Ectodermal cell (in vitro differentiated cells): ENCODE measurements around the gene KLHDC4. TPM values are rescaled to one million over a fixed set of nuclear protein-coding genes. Genes with fewer than 3 reads are reported as not detected.
"Not testable (repeated sequence)": the region's sequence is repeated elsewhere in the genome, so short reads cannot be mapped to it uniquely, and the experiment has no call there.

Experiments used
- H3K27ac ChIP-seq: 2 replicates; pipeline ENCODE4 v1.7.0; 2013; ENCODE audit warnings: mild to moderate bottlenecking, low read depth, low read length; ENCODE audit not compliant: insufficient read depth, poor library complexity, severe bottlenecking
- H3K27me3 ChIP-seq: 2 replicates; pipeline ENCODE4 v1.7.0; 2013; ENCODE audit warnings: mild to moderate bottlenecking, low read length; ENCODE audit not compliant: insufficient read depth, control insufficient read depth, poor library complexity, severe bottlenecking
- H3K36me3 ChIP-seq: one replicate; pipeline ENCODE4 v1.7.0; 2013; ENCODE audit warnings: low read length; ENCODE audit not compliant: control insufficient read depth, insufficient read depth
- H3K4me1 ChIP-seq: one replicate; pipeline ENCODE4 v1.7.0; 2013; ENCODE audit warnings: low read length; ENCODE audit not compliant: control insufficient read depth, insufficient read depth
- H3K4me3 ChIP-seq: 2 replicates; pipeline ENCODE4 v1.7.0; 2013; ENCODE audit warnings: low read depth, low read length, control low read depth; ENCODE audit not compliant: insufficient read depth
- H3K9me3 ChIP-seq: 2 replicates; pipeline ENCODE4 v1.7.0; 2013; ENCODE audit warnings: mild to moderate bottlenecking, low read length, moderate library complexity; ENCODE audit not compliant: control insufficient read depth
- WGBS, 2 experiments: methylation state at CpG; one replicate each; pipeline ENCODE4 v1.1.7; 2013; ENCODE audit warnings: missing lambda C conversion rate in 2 of 2; 5-methylcytosine and 5-hydroxymethylcytosine counted together
- polyA plus RNA-seq, 4 experiments: library from polyadenylated mRNA; stranded (reverse); fragments of 50-300 nt; gene quantifications; one replicate each; pipeline ENCODE4 v1.2.3, GENCODE V29; 2013

The KLHDC4 gene
- 47.3 TPM for polyA plus RNA-seq (2013, experiment 1 of 4)
- 42.0 TPM for polyA plus RNA-seq (2013, experiment 2 of 4)
- 24.0 TPM for polyA plus RNA-seq (2013, experiment 3 of 4)
- 29.9 TPM for polyA plus RNA-seq (2013, experiment 4 of 4)

DNA sequence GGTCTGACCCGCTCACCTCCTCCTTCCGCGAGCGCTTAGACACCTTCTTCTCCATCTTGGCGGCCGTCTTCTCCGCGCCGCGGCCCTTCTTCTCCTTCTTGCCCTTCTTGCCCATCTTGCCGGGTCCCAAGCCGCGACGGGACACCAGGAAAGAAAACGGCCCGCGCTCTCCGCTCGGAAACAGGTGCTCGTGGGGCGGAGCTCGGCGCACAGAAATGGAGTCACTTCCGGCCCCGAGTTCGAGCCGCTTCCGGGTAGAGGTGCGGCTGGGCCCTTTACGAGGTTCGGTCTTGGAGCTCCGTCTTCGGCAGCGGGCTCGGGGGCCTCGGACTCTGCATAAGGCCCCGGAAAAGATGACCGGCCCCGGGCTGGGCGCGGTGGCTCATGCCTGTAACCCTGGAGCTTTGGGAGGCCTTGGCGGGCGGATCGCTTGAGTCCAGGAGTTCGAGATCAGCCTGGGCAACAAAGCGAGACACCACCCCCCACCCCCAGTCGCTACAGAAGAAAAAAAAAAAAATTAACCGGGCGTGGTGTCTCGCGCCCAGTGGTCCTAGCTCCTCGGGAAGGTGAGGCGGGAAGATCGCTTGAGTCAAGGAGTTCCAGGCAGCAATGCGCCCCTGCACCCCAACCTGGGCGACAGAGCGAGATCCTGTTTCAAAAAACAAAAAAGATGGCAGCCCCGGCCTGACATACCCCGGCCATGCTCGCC, at the start of gene KLHDC4:
Gene KLHDC4 (minus strand): TSS at position 211 of the 709 bp plus-strand sequence. CDS start 96 bp downstream, at position 115.
- no peaks in the 10 kb centered on the region for H3K9me3 ChIP-seq
- 4% methylated on average over 60 of the region's 60 CpGs for WGBS, 2 experiments
- peaks cover 6% of the 10 kb centered on the region for H3K4me1 ChIP-seq
- no peak within 1 kb of the TSS for H3K27ac ChIP-seq
- peak within 1 kb of the TSS; percentile 81 for H3K4me3 ChIP-seq
- no peaks in the 10 kb centered on the region for H3K36me3 ChIP-seq
- no peaks in the 10 kb centered on the region for H3K27me3 ChIP-seq

DNA sequence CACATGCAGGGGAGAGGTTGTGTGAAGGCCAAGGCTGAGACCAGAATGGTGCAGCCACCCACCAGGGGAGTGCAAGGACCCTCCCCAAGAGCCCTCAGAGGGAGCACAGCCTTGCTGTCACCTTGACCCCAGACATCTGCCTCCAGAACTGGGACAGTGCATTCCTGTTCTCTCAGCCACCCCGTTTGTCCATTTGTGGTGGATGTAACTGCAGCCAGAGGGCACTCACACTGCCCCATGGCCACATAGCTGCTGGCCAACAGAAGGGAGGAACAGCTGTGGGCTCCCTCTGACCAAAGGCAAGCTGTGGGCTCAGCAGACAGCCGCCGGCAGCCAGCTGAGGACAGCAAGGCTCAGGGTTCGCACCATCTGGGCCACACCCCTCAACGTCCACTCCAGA, 49.8 kb upstream of the KLHDC4 start:
- H3K4me3 ChIP-seq, result no peak overlapping the region
- H3K9me3 ChIP-seq, result no peaks in the 10 kb centered on the region
- no peaks in the 10 kb centered on the region for H3K27me3 ChIP-seq
- H3K27ac ChIP-seq, result no peak overlapping the region
- H3K36me3 ChIP-seq, result no peaks in the 10 kb centered on the region
- peaks cover 4% of the 10 kb centered on the region for H3K4me1 ChIP-seq
- WGBS, 2 experiments, result 81 to 88% methylated on average over 5 of the region's 5 CpGs

DNA sequence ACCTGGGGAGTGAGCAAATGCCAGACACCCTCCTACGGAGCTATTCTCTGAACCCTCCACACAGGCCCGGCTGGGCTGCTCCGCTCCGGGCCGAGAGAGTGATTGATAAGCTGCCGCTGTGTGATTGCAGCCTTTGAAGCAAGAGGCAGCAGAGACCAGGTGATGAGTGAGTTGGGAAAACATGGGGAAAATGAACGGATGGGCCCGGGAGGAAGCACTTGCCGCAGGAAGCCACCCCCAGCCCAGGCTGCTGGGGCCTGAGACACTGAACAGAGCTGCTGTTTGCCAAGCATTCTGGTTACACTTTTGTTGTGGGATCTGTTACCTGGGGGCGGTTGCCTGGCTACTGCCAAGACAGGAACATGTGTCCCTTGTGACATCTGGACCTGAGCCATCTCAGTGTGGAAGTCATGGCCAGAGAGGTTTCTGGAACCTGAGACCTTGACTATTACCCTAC, 46.4 kb upstream of the KLHDC4 start:
- Histone ChIP-seq H3K9me3 (no peaks in the 10 kb centered on the region), H3K36me3 (no peaks in the 10 kb centered on the region), H3K27ac (no peak overlapping the region), H3K27me3 (no peaks in the 10 kb centered on the region), H3K4me1 (no peaks in the 10 kb centered on the region), H3K4me3 (no peak overlapping the region)
- WGBS, 2 experiments, result 70 to 72% methylated on average over 10 of the region's 10 CpGs

DNA sequence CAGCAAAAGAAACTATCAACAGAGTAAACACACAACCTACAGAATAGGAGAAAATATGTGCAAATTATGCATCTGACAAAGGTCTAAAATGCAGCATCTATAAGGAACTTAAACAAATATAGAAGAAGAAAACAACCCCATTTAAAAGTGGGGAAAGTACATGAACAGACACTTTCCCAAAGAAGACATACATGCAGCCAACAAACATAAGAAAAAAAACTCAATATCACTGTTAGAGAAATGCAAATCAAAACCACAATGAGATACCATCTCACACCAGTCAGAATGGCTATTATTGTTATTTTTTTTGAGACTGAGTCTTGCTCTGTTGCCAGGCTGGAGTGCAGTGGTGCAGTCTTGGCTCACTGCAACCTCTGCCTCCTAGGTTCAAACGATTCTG, 45.7 kb upstream of the KLHDC4 start:
- H3K36me3 ChIP-seq, H3K4me3 ChIP-seq, H3K27me3 ChIP-seq, H3K9me3 ChIP-seq, H3K27ac ChIP-seq, H3K4me1 ChIP-seq: not testable (repeated sequence)
- 86 to 91% methylated on average over 1 of the region's 1 CpG for WGBS, 2 experiments

DNA sequence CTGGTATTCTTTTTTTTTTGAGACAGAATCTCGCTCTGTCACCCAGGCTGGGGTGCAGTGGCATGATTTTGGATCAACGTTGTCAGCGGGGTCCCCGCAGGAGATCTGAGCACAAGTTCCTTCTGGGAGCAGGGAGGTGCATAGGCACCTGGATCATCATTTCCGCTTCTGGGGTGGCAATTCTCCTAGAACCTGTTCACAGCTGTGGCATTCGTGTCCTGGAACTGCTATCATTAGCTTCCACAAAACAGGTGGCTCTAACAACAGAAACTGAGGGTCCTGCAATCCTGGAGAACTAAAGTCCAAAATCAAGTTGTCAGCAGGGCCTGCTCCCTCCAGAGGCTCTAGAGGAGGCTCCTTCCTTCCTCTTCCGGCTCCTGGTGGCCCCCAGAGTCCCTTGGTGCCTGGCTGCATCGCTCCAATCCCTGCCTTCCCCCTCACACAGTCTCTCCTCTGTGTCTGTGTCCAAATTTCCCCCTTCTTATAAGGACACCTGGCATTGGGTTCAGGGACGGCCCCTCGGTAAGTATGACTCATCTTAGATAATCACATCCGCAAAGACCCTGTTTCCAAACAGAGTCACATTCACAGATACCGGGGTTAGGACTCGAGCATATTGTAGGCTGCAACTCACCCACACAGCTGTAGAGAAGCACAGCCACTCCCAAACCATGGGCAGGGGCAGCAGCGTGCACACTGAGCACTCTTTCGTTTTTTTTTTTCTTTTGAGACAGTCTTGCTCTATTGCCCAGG, 43.5 kb upstream of the KLHDC4 start:
- H3K9me3 ChIP-seq, result no peaks in the 10 kb centered on the region
- no peak overlapping the region for H3K27ac ChIP-seq
- 82 to 85% methylated on average over 15 of the region's 15 CpGs for WGBS, 2 experiments
- H3K4me3 ChIP-seq, result no peak overlapping the region
- H3K4me1 ChIP-seq, result peaks cover 7% of the 10 kb centered on the region
- H3K27me3 ChIP-seq, result no peaks in the 10 kb centered on the region
- H3K36me3 ChIP-seq, result no peaks in the 10 kb centered on the region

DNA sequence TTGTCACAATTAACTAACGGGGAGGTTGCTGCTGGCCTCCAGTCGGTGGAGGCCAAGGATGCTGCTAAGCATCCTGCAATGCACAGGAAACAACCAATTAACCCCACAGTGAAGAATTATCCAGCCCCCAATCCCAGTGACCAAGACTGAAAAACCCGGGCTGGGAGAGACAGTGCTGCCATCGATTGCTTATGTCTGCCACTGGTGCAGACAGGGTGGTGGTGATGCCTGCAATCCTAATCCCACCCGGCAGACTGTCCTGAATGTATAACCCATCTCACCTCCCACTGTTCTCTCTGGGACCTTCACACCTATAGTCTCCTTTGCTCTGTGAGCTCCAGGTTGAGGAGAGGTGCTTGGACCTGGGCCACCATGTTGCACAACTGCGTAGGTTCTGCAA, 42.3 kb upstream of the KLHDC4 start:
- Histone ChIP-seq H3K4me1 (peaks cover 7% of the 10 kb centered on the region), H3K27me3 (no peaks in the 10 kb centered on the region), H3K4me3 (no peak overlapping the region), H3K9me3 (no peaks in the 10 kb centered on the region), H3K36me3 (no peaks in the 10 kb centered on the region), H3K27ac (no peak overlapping the region)
- WGBS, 2 experiments, result 90 to 94% methylated on average over 6 of the region's 6 CpGs

DNA sequence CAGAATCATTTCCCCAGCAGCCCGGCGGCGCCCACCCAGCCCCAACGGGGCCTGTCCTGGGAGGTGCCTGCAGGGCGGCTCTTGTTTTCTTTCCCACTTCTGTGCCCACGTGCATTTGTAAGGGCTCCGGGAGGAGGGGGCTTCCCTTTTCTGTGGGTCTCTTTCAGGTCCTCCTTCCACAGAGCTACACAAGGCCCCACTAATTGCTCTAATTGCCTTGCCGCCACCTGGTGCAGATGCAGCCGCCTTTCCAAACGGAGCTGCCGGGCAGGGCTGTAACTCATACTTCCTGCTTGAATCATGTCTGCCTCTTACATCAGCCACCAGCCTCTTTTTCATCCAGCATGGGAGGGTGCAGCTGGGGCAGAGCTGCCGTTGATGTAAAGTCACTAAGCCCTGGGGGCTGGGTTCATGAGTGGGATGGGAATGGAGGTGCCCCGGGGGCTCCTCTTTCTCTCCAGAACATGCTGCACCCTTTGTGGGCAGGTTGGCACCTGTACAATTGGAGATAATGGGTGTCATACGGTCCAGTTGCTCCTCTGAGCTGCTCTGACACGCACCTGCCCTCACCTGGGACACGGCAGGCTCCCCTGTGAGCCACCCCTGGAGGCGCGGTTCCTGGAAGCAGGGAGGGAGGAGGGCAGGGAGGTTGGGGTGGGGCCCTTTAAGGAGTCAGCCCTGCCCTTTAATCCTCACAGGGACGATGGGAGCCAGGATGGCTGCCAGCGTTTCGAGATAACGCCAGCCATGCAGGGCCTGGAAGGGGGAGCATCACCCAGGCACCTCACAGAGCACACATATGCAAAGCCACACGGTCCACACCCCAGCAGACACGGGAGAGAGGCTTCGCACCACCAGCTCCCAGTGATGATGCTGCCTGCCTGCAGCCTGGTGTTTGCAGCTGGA, 41.1 kb upstream of the KLHDC4 start:
- Histone ChIP-seq H3K36me3 (no peaks in the 10 kb centered on the region), H3K4me3 (no peak overlapping the region)

DNA sequence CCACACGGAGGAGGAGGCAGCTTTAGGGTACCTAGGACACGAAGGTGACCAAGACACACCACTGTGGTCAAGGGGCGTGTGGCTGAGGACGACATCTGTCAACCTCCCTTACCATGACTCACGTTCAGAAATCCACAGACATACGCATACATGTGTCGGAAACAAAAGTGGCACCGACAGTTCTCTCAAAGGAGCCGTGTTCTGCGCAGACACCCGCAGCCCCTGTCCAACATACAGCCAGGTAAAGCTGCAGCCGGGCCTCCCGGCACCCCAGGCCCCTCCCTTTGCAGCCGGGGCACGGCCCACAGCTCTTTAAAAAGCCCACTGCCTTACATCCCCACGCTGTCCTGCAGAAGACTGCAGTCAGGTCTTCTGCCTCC, 40.5 kb upstream of the KLHDC4 start:
- H3K36me3 ChIP-seq, result no peaks in the 10 kb centered on the region
- H3K4me1 ChIP-seq, result peaks cover 7% of the 10 kb centered on the region
- no peaks in the 10 kb centered on the region for H3K27me3 ChIP-seq
- WGBS, 2 experiments, result 85 to 86% methylated on average over 16 of the region's 16 CpGs
- H3K27ac ChIP-seq, result no peak overlapping the region
- no peaks in the 10 kb centered on the region for H3K9me3 ChIP-seq
- H3K4me3 ChIP-seq, result no peak overlapping the region

More for the DNA sequence above, 41.1 kb upstream of the KLHDC4 start:
- Histone ChIP-seq H3K27me3 (no peaks in the 10 kb centered on the region), H3K27ac (no peak overlapping the region), H3K9me3 (no peaks in the 10 kb centered on the region), H3K4me1 (peaks cover 7% of the 10 kb centered on the region)
- WGBS, 2 experiments, result 75 to 77% methylated on average over 25 of the region's 25 CpGs

DNA sequence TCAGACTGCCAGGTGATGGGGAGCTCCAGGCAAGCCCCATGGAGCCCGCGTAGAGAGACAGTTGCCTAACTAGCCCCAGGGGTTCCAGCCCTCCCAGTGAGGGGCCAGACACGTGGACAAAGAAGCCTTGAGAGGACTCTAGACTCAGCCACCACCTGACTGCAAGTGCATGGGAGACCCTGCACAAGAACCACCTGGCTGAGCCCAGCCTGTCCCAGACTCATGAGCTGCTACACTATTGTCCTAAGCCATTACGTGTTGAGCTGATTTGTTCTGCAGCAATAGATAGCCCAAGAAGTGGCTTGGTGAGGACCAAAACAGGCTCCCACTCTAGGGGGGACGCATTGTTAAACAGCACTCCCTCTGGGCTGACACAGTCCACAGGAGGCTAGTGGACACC, 37.6 kb upstream of the KLHDC4 start:
- no peak overlapping the region for H3K4me3 ChIP-seq
- no peaks in the 10 kb centered on the region for H3K36me3 ChIP-seq
- peaks cover 7% of the 10 kb centered on the region for H3K4me1 ChIP-seq
- H3K9me3 ChIP-seq, result no peaks in the 10 kb centered on the region
- H3K27me3 ChIP-seq, result no peaks in the 10 kb centered on the region
- 82 to 90% methylated on average over 5 of the region's 5 CpGs for WGBS, 2 experiments
- H3K27ac ChIP-seq, result no peak overlapping the region
